Fibroblast of lung (primary cell): ENCODE data around the gene GON7. TPM values are rescaled to one million over a fixed set of nuclear protein-coding genes. Genes with fewer than 3 reads are reported as not detected.
"Not testable (repeated sequence)": the region's sequence is repeated elsewhere in the genome, so short reads cannot be mapped to it uniquely, and the experiment has no call there.

Experiments used
- DNase-seq, 2 donors: peaks; one replicate each; pipeline versions ENCODE4 v3.0.0 to v3.0.0-alpha.2; 2010; ENCODE audit warnings: low read depth in 2 of 2
- H2AFZ ChIP-seq: 2 replicates; pipeline ENCODE4 v1.5.1; 2012; ENCODE audit warnings: low read length, control low read depth, inconsistent platforms
- H3K27ac ChIP-seq: 2 replicates; pipeline ENCODE4 v1.5.1; 2011; ENCODE audit warnings: low read length, control low read depth; ENCODE audit not compliant: insufficient read depth
- H3K27me3 ChIP-seq: 2 replicates; pipeline ENCODE4 v1.5.1; 2011; ENCODE audit warnings: mild to moderate bottlenecking, low read length; ENCODE audit not compliant: control insufficient read depth, insufficient read depth
- H3K36me3 ChIP-seq: 2 replicates; pipeline ENCODE4 v1.5.1; 2011; ENCODE audit warnings: low read length; ENCODE audit not compliant: control insufficient read depth, insufficient read depth
- H3K4me1 ChIP-seq: 2 replicates; pipeline ENCODE4 v1.5.1; 2011; ENCODE audit warnings: low read length; ENCODE audit not compliant: control insufficient read depth, insufficient read depth; ENCODE audit errors: extremely low read depth
- H3K4me2 ChIP-seq: 2 replicates; pipeline ENCODE4 v1.5.1; 2011; ENCODE audit warnings: low read length, control low read depth; ENCODE audit not compliant: insufficient read depth; ENCODE audit errors: extremely low read depth
- H3K4me3 ChIP-seq, 4 experiments: fragments of 200-600 bp in 1 of 4; sonication (generic) in 1 of 4; replicated peaks in 1 of 4; 2 replicates each; pipeline ENCODE4 v1.5.1; 2011 to 2016; ENCODE audit warnings: low read length in 4 of 4, low read depth in 3 of 4, mild to moderate bottlenecking in 3 of 4, control low read depth in 2 of 4, inconsistent platforms in 1 of 4, mixed read lengths in 1 of 4; ENCODE audit not compliant: insufficient read depth in 1 of 4; ENCODE audit errors: control extremely low read depth in 1 of 4
- H3K79me2 ChIP-seq: 2 replicates; pipeline ENCODE4 v1.5.1; 2012; ENCODE audit warnings: mild to moderate bottlenecking, low read length, inconsistent platforms; ENCODE audit not compliant: control insufficient read depth, insufficient read depth
- H3K9ac ChIP-seq: 2 replicates; pipeline ENCODE4 v1.5.1; 2011; ENCODE audit warnings: mild to moderate bottlenecking, low read length, control low read depth; ENCODE audit not compliant: insufficient read depth
- H3K9me3 ChIP-seq: 2 replicates; pipeline ENCODE4 v1.5.1; 2012; ENCODE audit warnings: low read depth, low read length; ENCODE audit not compliant: control insufficient read depth, insufficient read depth
- H4K20me1 ChIP-seq: 2 replicates; pipeline ENCODE4 v1.5.1; 2011; ENCODE audit warnings: low read length; ENCODE audit not compliant: control insufficient read depth, insufficient read depth; ENCODE audit errors: extremely low read depth
- EZH2 ChIP-seq: IDR thresholded peaks from 2 replicates; pipeline ENCODE4 v1.5.1; 2012; ENCODE audit warnings: low read length, control low read depth, mild to moderate bottlenecking; ENCODE audit errors: missing control alignments
- polyA plus RNA-seq, 2 donors: library from polyadenylated mRNA; depleted of rRNA in 1 of 2; stranded (reverse) in 1 of 2; unstranded in 1 of 2; fragments of >200 nt; gene quantifications; 2 replicates each; pipeline ENCODE4 v1.2.1, GENCODE V29; 2011 to 2012; ENCODE audit warnings: missing spikeins in 1 of 2
- total RNA-seq: library from RNA; depleted of rRNA; stranded (reverse); fragments of >200 nt; gene quantifications from 2 replicates; pipeline ENCODE4 v1.2.1, GENCODE V29; 2014
- TF ChIP-seq, protein P1 (sequence below), 2 donors: IDR thresholded peaks in 1 of 2; conservative IDR thresholded peaks in 1 of 2; 1 replicate in 1 of 2; 2 replicates in 1 of 2; pipeline ENCODE4 v1.5.1; 2011 to 2012; ENCODE audit warnings: low read length in 2 of 2, control low read depth in 1 of 2, inconsistent platforms in 1 of 2, low read depth in 1 of 2, mild to moderate bottlenecking in 1 of 2

GON7 gene
- total and polyA plus RNA-seq, 2 donors (not counting 1 experiment from before 2014, with no cell fraction given) = 13.1 to 17.2 TPM

DNA sequence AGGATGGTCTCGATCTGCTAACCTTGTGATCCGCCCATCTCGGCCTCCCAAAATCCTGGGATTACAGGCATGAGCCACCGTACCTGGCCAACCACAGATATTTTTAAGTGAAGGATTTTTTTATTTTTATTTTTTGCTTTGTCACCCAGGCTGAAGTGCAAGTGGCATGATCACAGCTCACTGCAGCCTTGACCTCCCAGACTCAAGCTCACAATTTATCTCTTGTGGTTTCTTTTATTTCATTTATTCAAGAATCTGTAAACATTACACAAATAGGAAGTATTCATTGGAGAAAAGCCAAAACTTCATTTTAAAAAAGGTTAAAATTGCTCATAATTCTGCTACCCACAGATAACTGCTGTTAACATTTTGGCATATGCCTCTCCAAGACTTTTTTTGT lies 35.5 kb downstream of the GON7 start:
- Histone ChIP-seq H3K9ac (no peak overlapping the region), H3K4me1 (no peaks in the 10 kb centered on the region), H3K27me3 (no peaks in the 10 kb centered on the region), H4K20me1 (no peaks in the 10 kb centered on the region), H3K4me3 (no peak overlapping the region), H2AFZ (no peak overlapping the region), H3K27ac (no peak overlapping the region), H3K4me2 (no peak overlapping the region), H3K9me3 (no peaks in the 10 kb centered on the region), H3K79me2 (no peaks in the 10 kb centered on the region), H3K36me3 (no peaks in the 10 kb centered on the region)
- DNase-seq = no peak
- TF ChIP-seq, protein P1, sequence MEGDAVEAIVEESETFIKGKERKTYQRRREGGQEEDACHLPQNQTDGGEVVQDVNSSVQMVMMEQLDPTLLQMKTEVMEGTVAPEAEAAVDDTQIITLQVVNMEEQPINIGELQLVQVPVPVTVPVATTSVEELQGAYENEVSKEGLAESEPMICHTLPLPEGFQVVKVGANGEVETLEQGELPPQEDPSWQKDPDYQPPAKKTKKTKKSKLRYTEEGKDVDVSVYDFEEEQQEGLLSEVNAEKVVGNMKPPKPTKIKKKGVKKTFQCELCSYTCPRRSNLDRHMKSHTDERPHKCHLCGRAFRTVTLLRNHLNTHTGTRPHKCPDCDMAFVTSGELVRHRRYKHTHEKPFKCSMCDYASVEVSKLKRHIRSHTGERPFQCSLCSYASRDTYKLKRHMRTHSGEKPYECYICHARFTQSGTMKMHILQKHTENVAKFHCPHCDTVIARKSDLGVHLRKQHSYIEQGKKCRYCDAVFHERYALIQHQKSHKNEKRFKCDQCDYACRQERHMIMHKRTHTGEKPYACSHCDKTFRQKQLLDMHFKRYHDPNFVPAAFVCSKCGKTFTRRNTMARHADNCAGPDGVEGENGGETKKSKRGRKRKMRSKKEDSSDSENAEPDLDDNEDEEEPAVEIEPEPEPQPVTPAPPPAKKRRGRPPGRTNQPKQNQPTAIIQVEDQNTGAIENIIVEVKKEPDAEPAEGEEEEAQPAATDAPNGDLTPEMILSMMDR (conservative IDR thresholded peaks at IDR 0.05 in 1 of 2, IDR thresholded peaks at IDR 0.05 in 1 of 2; ENCODE audit: low read depth in 1 of 2, low read length in 2 of 2) = no peak
- TF ChIP-seq EZH2 = no peak

DNA sequence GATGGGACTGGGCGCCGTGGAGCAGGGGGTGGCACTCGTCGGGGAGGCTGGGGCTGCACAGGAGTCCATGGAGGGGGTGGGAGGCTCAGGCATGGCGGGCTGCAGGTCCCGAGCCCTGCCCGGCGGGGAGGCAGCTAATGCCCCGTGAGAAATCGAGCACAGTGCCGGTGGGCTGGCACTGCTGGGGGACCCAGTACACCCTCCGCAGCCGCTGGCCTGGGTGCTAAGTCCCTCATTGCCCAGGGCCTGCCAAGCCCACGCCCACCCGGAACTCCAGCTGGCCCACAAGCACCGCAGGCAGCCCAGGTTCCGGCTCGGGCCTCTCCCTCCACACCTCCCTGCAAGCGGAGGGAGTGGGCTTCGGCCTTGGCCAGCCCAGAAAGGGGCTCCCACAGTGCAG lies 36.7 kb downstream of the GON7 start:
- H3K4me1 ChIP-seq, H3K9ac ChIP-seq, H2AFZ ChIP-seq, H3K27me3 ChIP-seq, H3K27ac ChIP-seq, H3K36me3 ChIP-seq, H3K79me2 ChIP-seq, H3K4me2 ChIP-seq, H3K9me3 ChIP-seq, H3K4me3 ChIP-seq, H4K20me1 ChIP-seq, DNase-seq: not testable (repeated sequence)

DNA sequence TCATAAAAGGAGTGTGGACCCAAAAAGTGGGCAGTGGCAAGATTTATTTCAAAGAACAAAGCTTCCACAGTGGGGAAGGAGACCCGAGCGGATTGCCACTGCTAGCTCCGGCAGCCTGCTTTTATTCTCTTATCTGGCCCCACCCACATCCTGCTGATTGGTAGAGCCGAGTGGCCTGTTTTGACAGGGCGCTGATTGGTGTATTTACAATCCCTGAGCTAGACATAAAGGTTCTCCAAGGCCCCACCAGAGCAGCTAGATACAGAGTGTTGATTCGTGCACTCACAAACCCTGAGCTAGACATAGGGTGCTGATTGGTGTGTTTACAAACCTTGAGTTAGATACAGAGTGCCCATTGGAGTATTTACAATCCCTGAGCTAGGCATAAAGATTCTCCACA lies 37.2 kb downstream of the GON7 start:
- H4K20me1 ChIP-seq, H3K4me3 ChIP-seq, H3K27me3 ChIP-seq, DNase-seq, H3K9me3 ChIP-seq, H3K4me1 ChIP-seq, H3K36me3 ChIP-seq, H2AFZ ChIP-seq, H3K9ac ChIP-seq, H3K4me2 ChIP-seq, H3K79me2 ChIP-seq, H3K27ac ChIP-seq: not testable (repeated sequence)

DNA sequence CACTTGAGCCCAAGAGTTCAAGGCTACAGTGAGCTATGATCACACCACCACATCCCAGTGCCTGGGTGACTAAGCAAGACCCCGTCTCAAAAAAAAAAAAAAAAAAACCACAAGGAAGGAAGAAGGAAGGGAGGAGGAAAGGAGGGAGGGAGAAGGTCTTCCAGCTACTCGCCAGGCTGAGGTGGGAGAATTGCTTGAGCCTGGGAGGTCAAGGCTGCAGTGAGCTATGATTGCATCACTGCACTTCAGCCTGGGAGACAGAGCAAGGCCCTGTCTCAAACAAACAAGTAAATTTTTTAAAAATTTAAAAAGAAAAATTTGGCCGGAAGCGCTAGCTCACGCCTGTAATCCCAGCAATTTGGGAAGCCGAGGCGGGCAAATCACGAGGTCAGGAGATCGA lies 38.3 kb downstream of the GON7 start:
- not testable (repeated sequence) for H3K79me2 ChIP-seq, H3K4me1 ChIP-seq, H3K27ac ChIP-seq, H3K9me3 ChIP-seq, H3K4me2 ChIP-seq, H2AFZ ChIP-seq, H3K4me3 ChIP-seq, H4K20me1 ChIP-seq, H3K9ac ChIP-seq, DNase-seq, H3K27me3 ChIP-seq, H3K36me3 ChIP-seq

DNA sequence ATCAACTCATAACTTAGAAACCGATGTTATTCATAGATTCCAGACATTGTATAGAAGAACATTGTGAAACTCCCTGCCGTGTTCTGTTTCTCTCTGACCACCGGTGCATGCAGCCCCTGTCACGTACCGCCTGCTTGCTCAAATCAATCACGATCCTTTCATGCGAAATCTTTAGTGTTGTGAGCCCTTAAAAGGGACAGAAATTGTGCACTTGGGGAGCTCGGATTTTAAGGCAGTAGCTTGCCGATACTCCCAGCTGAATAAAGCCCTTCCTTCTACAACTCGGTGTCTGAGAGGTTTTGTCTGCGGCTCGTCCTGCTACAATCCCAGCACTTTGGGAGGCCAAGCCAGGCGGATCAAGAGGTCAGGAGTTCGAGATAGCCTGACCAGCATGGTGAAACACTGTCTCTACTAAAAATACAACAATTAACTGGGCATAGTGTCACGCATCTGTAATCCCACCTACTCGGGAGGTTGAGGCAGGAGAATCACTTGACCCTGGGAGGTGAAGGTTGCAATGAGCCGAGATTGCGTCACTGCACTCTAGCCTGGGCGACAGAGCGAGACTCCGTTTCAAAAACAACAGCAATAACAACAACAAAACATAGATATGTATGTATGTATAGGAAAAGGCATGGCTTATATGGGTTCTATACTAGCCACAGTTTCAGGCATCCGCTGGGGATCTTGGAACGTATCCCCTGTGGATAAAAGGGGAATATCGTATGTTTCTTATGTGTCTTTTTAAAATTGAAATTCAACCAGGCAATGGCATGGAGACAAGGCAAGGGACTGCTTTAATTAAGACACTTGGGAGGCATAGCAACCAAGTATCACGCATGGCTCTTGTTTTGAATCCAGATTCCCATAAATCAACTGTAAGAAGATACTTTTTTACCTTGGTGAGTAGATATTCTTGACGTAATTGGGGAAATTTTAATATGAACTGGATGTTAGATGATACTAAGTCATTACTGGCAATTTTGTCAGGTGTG lies 41.3 kb downstream of the GON7 start:
- not testable (repeated sequence) for H3K27me3 ChIP-seq

More for the DNA sequence above, 41.3 kb downstream of the GON7 start:
- H2AFZ ChIP-seq, DNase-seq, H3K9me3 ChIP-seq, H3K4me2 ChIP-seq, H3K9ac ChIP-seq, H3K27ac ChIP-seq, H3K79me2 ChIP-seq, H3K4me3 ChIP-seq, H3K4me1 ChIP-seq, H4K20me1 ChIP-seq, H3K36me3 ChIP-seq: not testable (repeated sequence)
